HepG2 (cell line): ENCODE results near the gene EMP2. TPM values are rescaled to one million over a fixed set of nuclear protein-coding genes. Genes with fewer than 3 reads are reported as not detected.

ENCODE experiments used
- CAMTA2 ChIP-seq: sonication (generic); formaldehyde crosslinking; IDR thresholded peaks from 2 replicates; pipeline ENCODE4 v1.4.0; 2020; ENCODE audit warnings: mild to moderate bottlenecking, missing genetic modification reagents, borderline replicate concordance
- CHD2 ChIP-seq: IDR thresholded peaks from 2 replicates; pipeline ENCODE4 v1.6.1; 2011; ENCODE audit warnings: low read depth, low read length, improper control_type of control experiment
- ERF ChIP-seq: IDR thresholded peaks from 2 replicates; pipeline ENCODE4 v1.6.1; 2018; ENCODE audit warnings: missing biosample characterization, missing genetic modification reagents
- GFI1 ChIP-seq: sonication (generic); formaldehyde crosslinking; IDR thresholded peaks from 2 replicates; pipeline ENCODE4 v1.5.0; 2020; ENCODE audit warnings: missing genetic modification reagents, mild to moderate bottlenecking, borderline replicate concordance
- GRHL1 ChIP-seq: sonication (generic); formaldehyde crosslinking; conservative IDR thresholded peaks from 2 replicates; pipeline ENCODE4 v1.8.0; 2022; ENCODE audit warnings: missing genetic modification reagents
- HDAC2 ChIP-seq: sonication (generic); formaldehyde crosslinking; IDR thresholded peaks from 2 replicates; pipeline ENCODE4 v1.4.0; 2020; ENCODE audit warnings: missing genetic modification reagents
- KDM1A ChIP-seq: IDR thresholded peaks from 2 replicates; pipeline ENCODE4 v1.6.1; 2016; ENCODE audit warnings: missing compliant biosample characterization
- KLF11 ChIP-seq: IDR thresholded peaks from 2 replicates; pipeline ENCODE4 v1.6.1; 2016; ENCODE audit warnings: missing compliant biosample characterization
- KLF6 ChIP-seq: IDR thresholded peaks from 2 replicates; pipeline ENCODE4 v1.8.0; 2016; ENCODE audit warnings: missing biosample characterization, missing genetic modification reagents
- MIER3 ChIP-seq: IDR thresholded peaks from 2 replicates; pipeline ENCODE4 v1.6.1; 2016; ENCODE audit warnings: missing compliant biosample characterization, borderline replicate concordance
- NR3C1 ChIP-seq: sonication (generic); formaldehyde crosslinking; IDR thresholded peaks from 2 replicates; pipeline ENCODE4 v1.4.0; 2020; ENCODE audit warnings: missing genetic modification reagents
- PCBP2 ChIP-seq: fragments of 200-400 bp; formaldehyde crosslinking; optimal IDR thresholded peaks from 2 replicates; pipeline ENCODE3; 2018; ENCODE audit warnings: low read length, low read depth; ENCODE audit not compliant: poor library complexity, severe bottlenecking
- RORA ChIP-seq: sonication (generic); formaldehyde crosslinking; IDR thresholded peaks from 2 replicates; pipeline ENCODE4 v1.5.0; 2020; ENCODE audit warnings: mild to moderate bottlenecking, missing genetic modification reagents, moderate library complexity
- SKI ChIP-seq: fragments of 450-650 bp; IDR thresholded peaks from one replicate; pipeline ENCODE4 v1.6.1; 2018; ENCODE audit warnings: mild to moderate bottlenecking; ENCODE audit not compliant: partially characterized antibody
- TARDBP ChIP-seq: sonication (generic); formaldehyde crosslinking; IDR thresholded peaks from 2 replicates; pipeline ENCODE4 v1.8.0; 2022; ENCODE audit warnings: mild to moderate bottlenecking, missing genetic modification reagents
- TMF1 ChIP-seq: sonication (generic); formaldehyde crosslinking; IDR thresholded peaks from 2 replicates; pipeline ENCODE4 v1.8.1; 2022; ENCODE audit warnings: low read depth, missing genetic modification reagents
- ZNF24 ChIP-seq: fragments of 450-650 bp; IDR thresholded peaks from 2 replicates; pipeline ENCODE4 v1.6.1; 2017; ENCODE audit warnings: antibody characterized with exemption, mild to moderate bottlenecking
- ZNF446 ChIP-seq: sonication (generic); formaldehyde crosslinking; IDR thresholded peaks from 2 replicates; pipeline ENCODE4 v1.5.0; 2020; ENCODE audit warnings: mild to moderate bottlenecking, missing genetic modification reagents
- ZNF546 ChIP-seq: sonication (generic); formaldehyde crosslinking; conservative IDR thresholded peaks from 2 replicates; pipeline ENCODE4 v1.8.1; 2023; ENCODE audit warnings: mild to moderate bottlenecking, missing genetic modification reagents
- ZNF639 ChIP-seq: conservative IDR thresholded peaks from 2 replicates; pipeline ENCODE4 v1.6.1; 2018; ENCODE audit warnings: missing genetic modification reagents
- ZNF720 ChIP-seq: sonication (generic); formaldehyde crosslinking; IDR thresholded peaks from 2 replicates; pipeline ENCODE4 v1.4.0; 2020; ENCODE audit warnings: missing genetic modification reagents
- polyA plus RNA-seq, 8 experiments: library from polyadenylated mRNA; depleted of rRNA in 3 of 8; stranded (reverse) in 7 of 8; unstranded in 1 of 8; fragments of >200 nt; fragmentation: Illumina TruSeq in 4 of 8; extraction: Trizol in 4 of 8; gene quantifications; 2 replicates each; pipeline versions ENCODE4 v1.2.1 to v1.2.3, GENCODE V29; 2011 to 2016; ENCODE audit warnings: low read depth in 4 of 8, missing spikeins in 1 of 8, mixed read lengths in 1 of 8; ENCODE audit not compliant: insufficient read depth in 1 of 8
- total RNA-seq, 5 experiments: library from RNA; depleted of rRNA; stranded (reverse); fragments of >200 nt; fragmentation: Illumina TruSeq; extraction: Trizol; gene quantifications; 2 replicates each; pipeline ENCODE4 v1.2.3, GENCODE V29; 2016; ENCODE audit warnings: low read depth in 1 of 5
- TF ChIP-seq, protein P1 (sequence below): sonication (generic); formaldehyde crosslinking; IDR thresholded peaks from 2 replicates; pipeline ENCODE4 v1.4.0; 2020; ENCODE audit warnings: low read depth, mild to moderate bottlenecking, missing genetic modification reagents
- TF ChIP-seq, protein P2 (sequence below): sonication (generic); formaldehyde crosslinking; IDR thresholded peaks from 2 replicates; pipeline ENCODE4 v1.8.1; 2023; ENCODE audit warnings: missing genetic modification reagents, mild to moderate bottlenecking, borderline replicate concordance
- TF ChIP-seq, protein P3 (sequence below): sonication (generic); formaldehyde crosslinking; IDR thresholded peaks from 2 replicates; pipeline ENCODE4; 2020; ENCODE audit warnings: missing genetic modification reagents, mild to moderate bottlenecking, borderline replicate concordance

EMP2 gene
- total and polyA plus RNA-seq, 2 of the 13 experiments (the other 11 are each of a cell fraction or from before 2014, with no cell fraction given) = 24.6 to 91.2 TPM

- TF ChIP-seq, protein P1, sequence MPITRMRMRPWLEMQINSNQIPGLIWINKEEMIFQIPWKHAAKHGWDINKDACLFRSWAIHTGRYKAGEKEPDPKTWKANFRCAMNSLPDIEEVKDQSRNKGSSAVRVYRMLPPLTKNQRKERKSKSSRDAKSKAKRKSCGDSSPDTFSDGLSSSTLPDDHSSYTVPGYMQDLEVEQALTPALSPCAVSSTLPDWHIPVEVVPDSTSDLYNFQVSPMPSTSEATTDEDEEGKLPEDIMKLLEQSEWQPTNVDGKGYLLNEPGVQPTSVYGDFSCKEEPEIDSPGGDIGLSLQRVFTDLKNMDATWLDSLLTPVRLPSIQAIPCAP = 0 out of 2 replicates have a peak, but pooled peaks have one; percentile 72
- TF ChIP-seq SKI = no peak
- TF ChIP-seq PCBP2 = no peak
- peak; percentile 77 for TF ChIP-seq MIER3 (CRISPR knock-in tag)
- TF ChIP-seq, protein P2, sequence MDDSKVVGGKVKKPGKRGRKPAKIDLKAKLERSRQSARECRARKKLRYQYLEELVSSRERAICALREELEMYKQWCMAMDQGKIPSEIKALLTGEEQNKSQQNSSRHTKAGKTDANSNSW = no peak
- TF ChIP-seq ZNF446 = no peak
- TF ChIP-seq TMF1 = peak; percentile 60; the same call in 1 of the 2 replicates
- no peak for TF ChIP-seq KLF11 (CRISPR knock-in tag)
- TF ChIP-seq HDAC2 (CRISPR knock-in tag) = peak; percentile 84; the same call in 1 of the 2 replicates
- TF ChIP-seq ZNF639 (CRISPR knock-in tag) = no peak; the same call in 1 of the 2 replicates
- peak; percentile 94 for TF ChIP-seq TARDBP (CRISPR knock-in tag)
- no peak for TF ChIP-seq ZNF24
- TF ChIP-seq GFI1 (CRISPR knock-in tag) = peak; percentile 65; the same call in 1 of the 2 replicates
- TF ChIP-seq KDM1A (CRISPR knock-in tag) = peak; percentile 64; the same call in 1 of the 2 replicates
- TF ChIP-seq CHD2 = 0 out of 2 replicates have a peak, but pooled peaks have one; percentile 39
- TF ChIP-seq RORA (CRISPR knock-in tag) = no peak
- TF ChIP-seq, protein P3, sequence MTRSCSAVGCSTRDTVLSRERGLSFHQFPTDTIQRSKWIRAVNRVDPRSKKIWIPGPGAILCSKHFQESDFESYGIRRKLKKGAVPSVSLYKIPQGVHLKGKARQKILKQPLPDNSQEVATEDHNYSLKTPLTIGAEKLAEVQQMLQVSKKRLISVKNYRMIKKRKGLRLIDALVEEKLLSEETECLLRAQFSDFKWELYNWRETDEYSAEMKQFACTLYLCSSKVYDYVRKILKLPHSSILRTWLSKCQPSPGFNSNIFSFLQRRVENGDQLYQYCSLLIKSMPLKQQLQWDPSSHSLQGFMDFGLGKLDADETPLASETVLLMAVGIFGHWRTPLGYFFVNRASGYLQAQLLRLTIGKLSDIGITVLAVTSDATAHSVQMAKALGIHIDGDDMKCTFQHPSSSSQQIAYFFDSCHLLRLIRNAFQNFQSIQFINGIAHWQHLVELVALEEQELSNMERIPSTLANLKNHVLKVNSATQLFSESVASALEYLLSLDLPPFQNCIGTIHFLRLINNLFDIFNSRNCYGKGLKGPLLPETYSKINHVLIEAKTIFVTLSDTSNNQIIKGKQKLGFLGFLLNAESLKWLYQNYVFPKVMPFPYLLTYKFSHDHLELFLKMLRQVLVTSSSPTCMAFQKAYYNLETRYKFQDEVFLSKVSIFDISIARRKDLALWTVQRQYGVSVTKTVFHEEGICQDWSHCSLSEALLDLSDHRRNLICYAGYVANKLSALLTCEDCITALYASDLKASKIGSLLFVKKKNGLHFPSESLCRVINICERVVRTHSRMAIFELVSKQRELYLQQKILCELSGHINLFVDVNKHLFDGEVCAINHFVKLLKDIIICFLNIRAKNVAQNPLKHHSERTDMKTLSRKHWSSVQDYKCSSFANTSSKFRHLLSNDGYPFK (CRISPR knock-in tag) = peak; percentile 78
- no peak for TF ChIP-seq GRHL1 (CRISPR knock-in tag)
- no peak for TF ChIP-seq CAMTA2 (CRISPR knock-in tag)
- TF ChIP-seq ZNF546 (CRISPR knock-in tag) = no peak
- TF ChIP-seq ZNF720 (CRISPR knock-in tag) = no peak
- TF ChIP-seq ERF (CRISPR knock-in tag) = peak; percentile 93
- TF ChIP-seq NR3C1 (CRISPR knock-in tag) = no peak
- TF ChIP-seq KLF6 (CRISPR knock-in tag) = peak; percentile 60; the same call in 1 of the 2 replicates
These were observed 36.6 kb upstream of the EMP2 start (continued) for GRCh38 chr16:10616756-10617640.
